Liver (tissue), 3 donors: ENCODE measurements around the gene DCAF8L1.

Experiments
- HNF4G ChIP-seq: IDR thresholded peaks from 2 replicates; pipeline ENCODE4 v1.6.1; 2016; ENCODE audit warnings: antibody characterized with exemption
- JUND ChIP-seq, 2 donors: IDR thresholded peaks; 2 replicates each; pipeline ENCODE4 v1.6.1; 2016; ENCODE audit warnings: antibody characterized with exemption in 2 of 2
- NR2F2 ChIP-seq: IDR thresholded peaks from 2 replicates; pipeline ENCODE4 v1.6.1; 2016; ENCODE audit warnings: antibody characterized with exemption
- RAD21 ChIP-seq, 2 donors: IDR thresholded peaks; 2 replicates each; pipeline ENCODE4 v1.6.1; 2016; ENCODE audit warnings: antibody characterized with exemption in 2 of 2, mild to moderate bottlenecking in 2 of 2
- RXRA ChIP-seq, 2 donors: IDR thresholded peaks; 2 replicates each; pipeline ENCODE4 v1.6.1; 2017 to 2018; ENCODE audit warnings: antibody characterized with exemption in 2 of 2, mild to moderate bottlenecking in 1 of 2
- TAF1 ChIP-seq: conservative IDR thresholded peaks from 2 replicates; pipeline ENCODE4 v1.6.1; 2016; ENCODE audit warnings: antibody characterized with exemption, mild to moderate bottlenecking
- TF ChIP-seq, protein P1 (sequence below): fragments of 150-350 bp; IDR thresholded peaks from 2 replicates; pipeline ENCODE4 v1.5.1; 2017; ENCODE audit warnings: improper control_type of control experiment, low read depth, low read length; ENCODE audit not compliant: missing input control
- TF ChIP-seq, protein P2 (sequence below): IDR thresholded peaks from 2 replicates; pipeline ENCODE4 v1.6.1; 2016; ENCODE audit warnings: antibody characterized with exemption, mild to moderate bottlenecking
- TF ChIP-seq, protein P3 (sequence below): IDR thresholded peaks from 2 replicates; pipeline ENCODE4 v1.6.1; 2016; ENCODE audit warnings: antibody characterized with exemption
- TF ChIP-seq, protein P4 (sequence below): IDR thresholded peaks from 2 replicates; pipeline ENCODE4 v1.6.1; 2016; ENCODE audit warnings: antibody characterized with exemption
- TF ChIP-seq, protein P5 (sequence below): IDR thresholded peaks from 2 replicates; pipeline ENCODE4 v1.6.1; 2016; ENCODE audit warnings: antibody characterized with exemption
- donor health status: healthy.
- donor health status: healthy.

DNA sequence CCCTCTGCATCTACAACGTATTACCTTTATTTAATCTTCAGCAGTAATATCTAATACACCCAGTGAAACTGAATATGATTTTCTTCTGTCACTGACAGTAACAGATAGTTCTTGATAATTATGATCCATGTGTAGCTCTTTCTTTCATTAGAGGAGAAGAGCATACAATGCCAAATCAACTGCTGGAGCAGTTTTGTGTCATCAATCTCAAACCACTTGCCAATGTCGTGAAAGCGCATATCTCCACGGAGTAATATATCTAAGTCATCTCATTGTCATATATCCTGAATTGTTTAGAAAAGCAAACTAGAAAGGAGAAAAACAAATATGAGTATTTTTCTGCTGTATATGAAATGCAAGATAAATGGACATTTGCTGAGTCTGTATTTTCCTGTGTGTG lies 47.9 kb downstream of the DCAF8L1 start:
- no peak for TF ChIP-seq HNF4G
- TF ChIP-seq, protein P1, sequence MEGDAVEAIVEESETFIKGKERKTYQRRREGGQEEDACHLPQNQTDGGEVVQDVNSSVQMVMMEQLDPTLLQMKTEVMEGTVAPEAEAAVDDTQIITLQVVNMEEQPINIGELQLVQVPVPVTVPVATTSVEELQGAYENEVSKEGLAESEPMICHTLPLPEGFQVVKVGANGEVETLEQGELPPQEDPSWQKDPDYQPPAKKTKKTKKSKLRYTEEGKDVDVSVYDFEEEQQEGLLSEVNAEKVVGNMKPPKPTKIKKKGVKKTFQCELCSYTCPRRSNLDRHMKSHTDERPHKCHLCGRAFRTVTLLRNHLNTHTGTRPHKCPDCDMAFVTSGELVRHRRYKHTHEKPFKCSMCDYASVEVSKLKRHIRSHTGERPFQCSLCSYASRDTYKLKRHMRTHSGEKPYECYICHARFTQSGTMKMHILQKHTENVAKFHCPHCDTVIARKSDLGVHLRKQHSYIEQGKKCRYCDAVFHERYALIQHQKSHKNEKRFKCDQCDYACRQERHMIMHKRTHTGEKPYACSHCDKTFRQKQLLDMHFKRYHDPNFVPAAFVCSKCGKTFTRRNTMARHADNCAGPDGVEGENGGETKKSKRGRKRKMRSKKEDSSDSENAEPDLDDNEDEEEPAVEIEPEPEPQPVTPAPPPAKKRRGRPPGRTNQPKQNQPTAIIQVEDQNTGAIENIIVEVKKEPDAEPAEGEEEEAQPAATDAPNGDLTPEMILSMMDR, result no peak
- TF ChIP-seq JUND (IDR thresholded peaks at IDR 0.05), result no peak
- TF ChIP-seq, protein P2, sequence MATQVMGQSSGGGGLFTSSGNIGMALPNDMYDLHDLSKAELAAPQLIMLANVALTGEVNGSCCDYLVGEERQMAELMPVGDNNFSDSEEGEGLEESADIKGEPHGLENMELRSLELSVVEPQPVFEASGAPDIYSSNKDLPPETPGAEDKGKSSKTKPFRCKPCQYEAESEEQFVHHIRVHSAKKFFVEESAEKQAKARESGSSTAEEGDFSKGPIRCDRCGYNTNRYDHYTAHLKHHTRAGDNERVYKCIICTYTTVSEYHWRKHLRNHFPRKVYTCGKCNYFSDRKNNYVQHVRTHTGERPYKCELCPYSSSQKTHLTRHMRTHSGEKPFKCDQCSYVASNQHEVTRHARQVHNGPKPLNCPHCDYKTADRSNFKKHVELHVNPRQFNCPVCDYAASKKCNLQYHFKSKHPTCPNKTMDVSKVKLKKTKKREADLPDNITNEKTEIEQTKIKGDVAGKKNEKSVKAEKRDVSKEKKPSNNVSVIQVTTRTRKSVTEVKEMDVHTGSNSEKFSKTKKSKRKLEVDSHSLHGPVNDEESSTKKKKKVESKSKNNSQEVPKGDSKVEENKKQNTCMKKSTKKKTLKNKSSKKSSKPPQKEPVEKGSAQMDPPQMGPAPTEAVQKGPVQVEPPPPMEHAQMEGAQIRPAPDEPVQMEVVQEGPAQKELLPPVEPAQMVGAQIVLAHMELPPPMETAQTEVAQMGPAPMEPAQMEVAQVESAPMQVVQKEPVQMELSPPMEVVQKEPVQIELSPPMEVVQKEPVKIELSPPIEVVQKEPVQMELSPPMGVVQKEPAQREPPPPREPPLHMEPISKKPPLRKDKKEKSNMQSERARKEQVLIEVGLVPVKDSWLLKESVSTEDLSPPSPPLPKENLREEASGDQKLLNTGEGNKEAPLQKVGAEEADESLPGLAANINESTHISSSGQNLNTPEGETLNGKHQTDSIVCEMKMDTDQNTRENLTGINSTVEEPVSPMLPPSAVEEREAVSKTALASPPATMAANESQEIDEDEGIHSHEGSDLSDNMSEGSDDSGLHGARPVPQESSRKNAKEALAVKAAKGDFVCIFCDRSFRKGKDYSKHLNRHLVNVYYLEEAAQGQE, result no peak
- TF ChIP-seq, protein P3, sequence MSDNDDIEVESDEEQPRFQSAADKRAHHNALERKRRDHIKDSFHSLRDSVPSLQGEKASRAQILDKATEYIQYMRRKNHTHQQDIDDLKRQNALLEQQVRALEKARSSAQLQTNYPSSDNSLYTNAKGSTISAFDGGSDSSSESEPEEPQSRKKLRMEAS, result no peak
- no peak for TF ChIP-seq NR2F2
- TF ChIP-seq, protein P4, sequence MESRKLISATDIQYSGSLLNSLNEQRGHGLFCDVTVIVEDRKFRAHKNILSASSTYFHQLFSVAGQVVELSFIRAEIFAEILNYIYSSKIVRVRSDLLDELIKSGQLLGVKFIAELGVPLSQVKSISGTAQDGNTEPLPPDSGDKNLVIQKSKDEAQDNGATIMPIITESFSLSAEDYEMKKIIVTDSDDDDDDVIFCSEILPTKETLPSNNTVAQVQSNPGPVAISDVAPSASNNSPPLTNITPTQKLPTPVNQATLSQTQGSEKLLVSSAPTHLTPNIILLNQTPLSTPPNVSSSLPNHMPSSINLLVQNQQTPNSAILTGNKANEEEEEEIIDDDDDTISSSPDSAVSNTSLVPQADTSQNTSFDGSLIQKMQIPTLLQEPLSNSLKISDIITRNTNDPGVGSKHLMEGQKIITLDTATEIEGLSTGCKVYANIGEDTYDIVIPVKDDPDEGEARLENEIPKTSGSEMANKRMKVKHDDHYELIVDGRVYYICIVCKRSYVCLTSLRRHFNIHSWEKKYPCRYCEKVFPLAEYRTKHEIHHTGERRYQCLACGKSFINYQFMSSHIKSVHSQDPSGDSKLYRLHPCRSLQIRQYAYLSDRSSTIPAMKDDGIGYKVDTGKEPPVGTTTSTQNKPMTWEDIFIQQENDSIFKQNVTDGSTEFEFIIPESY, result no peak
- TF ChIP-seq TAF1, result no peak
- TF ChIP-seq, protein P5, sequence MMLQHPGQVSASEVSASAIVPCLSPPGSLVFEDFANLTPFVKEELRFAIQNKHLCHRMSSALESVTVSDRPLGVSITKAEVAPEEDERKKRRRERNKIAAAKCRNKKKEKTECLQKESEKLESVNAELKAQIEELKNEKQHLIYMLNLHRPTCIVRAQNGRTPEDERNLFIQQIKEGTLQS, result no peak
- TF ChIP-seq RXRA (IDR thresholded peaks at IDR 0.05), result no peak
- no peak for TF ChIP-seq RAD21 (IDR thresholded peaks at IDR 0.05)
